BLaER1 (cell line): Measurements from ENCODE around the gene GARIN5A.

ENCODE experiments used
- H3K27ac ChIP-seq: shearing (Covaris generic); formaldehyde crosslinking; 2 replicates; pipeline ENCODE4 v1.8.1; 2022
- H3K27me3 ChIP-seq: shearing (Covaris generic); formaldehyde crosslinking; 2 replicates; pipeline ENCODE4 v1.8.1; 2022
- H3K36me3 ChIP-seq: shearing (Covaris generic); formaldehyde crosslinking; 2 replicates; pipeline ENCODE4 v1.8.1; 2022
- H3K4me1 ChIP-seq: shearing (Covaris generic); formaldehyde crosslinking; 2 replicates; pipeline ENCODE4 v1.8.1; 2022
- H3K4me2 ChIP-seq: shearing (Covaris generic); formaldehyde crosslinking; 2 replicates; pipeline ENCODE4 v1.8.1; 2022
- H3K4me3 ChIP-seq: shearing (Covaris generic); formaldehyde crosslinking; 2 replicates; pipeline ENCODE4 v1.8.1; 2022
- H3K9ac ChIP-seq: shearing (Covaris generic); formaldehyde crosslinking; 2 replicates; pipeline ENCODE4 v1.8.1; 2022
- H3K9me3 ChIP-seq: shearing (Covaris generic); formaldehyde crosslinking; 2 replicates; pipeline ENCODE4 v1.8.1; 2022
- H4K20me1 ChIP-seq: shearing (Covaris generic); formaldehyde crosslinking; 2 replicates; pipeline ENCODE4 v1.8.1; 2022
- Cebpa-rat ChIP-seq: shearing (Covaris generic); IDR thresholded peaks from 2 replicates; pipeline ENCODE4 v1.8.1; 2022

The GARIN5A gene

DNA sequence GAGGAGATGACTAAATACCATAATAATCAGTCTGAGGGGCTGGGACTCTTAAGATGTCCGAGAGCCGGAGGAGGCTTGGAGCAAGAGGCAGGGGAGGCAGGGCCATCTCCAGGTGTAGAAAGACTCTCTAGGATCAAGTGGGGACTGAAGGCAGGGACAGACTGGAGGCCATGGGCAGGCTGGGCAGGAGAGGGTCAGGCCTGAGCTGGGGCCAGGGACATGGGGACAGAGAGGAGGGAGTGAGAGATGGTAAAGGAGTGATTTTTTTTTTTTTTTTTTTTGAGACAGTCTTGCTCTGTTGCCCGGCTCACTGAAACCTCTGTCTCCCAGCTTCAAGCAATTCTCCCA lies 32.2 kb upstream of the GARIN5A start:
- no peaks in the 10 kb centered on the region for H3K27me3 ChIP-seq
- peak overlapping the region; percentile 64; the same call in 1 of the 2 replicates for H3K9ac ChIP-seq
- no peaks in the 10 kb centered on the region for H3K36me3 ChIP-seq
- peak overlapping the region; percentile 88 for H3K4me2 ChIP-seq
- H3K9me3 ChIP-seq: no peaks in the 10 kb centered on the region
- H4K20me1 ChIP-seq: no peaks in the 10 kb centered on the region
- H3K4me1 ChIP-seq: peaks cover 60% of the 10 kb centered on the region
- TF ChIP-seq Cebpa-rat: no peak
- H3K4me3 ChIP-seq: no peak overlapping the region
- peak overlapping the region; percentile 75 for H3K27ac ChIP-seq

DNA sequence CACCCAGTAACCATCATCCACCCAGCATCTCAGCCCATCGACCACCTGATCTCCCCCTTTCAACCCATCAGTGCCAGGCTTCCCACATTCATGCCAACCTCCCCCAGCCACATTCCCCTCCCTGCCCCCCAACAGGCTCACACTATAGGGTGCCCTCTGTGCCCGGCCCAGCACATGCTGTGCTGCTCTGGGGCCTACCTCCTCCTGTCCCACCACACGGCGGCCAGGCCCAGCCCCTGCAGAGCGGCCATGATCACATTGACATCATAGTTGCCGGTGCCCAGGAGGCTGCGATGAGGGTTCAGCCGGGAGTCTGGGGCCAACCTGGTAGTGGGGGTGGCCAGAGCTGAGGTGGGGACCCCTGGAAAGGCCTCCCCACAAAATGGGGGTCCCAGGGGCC lies 30.7 kb upstream of the GARIN5A start:
- no peaks in the 10 kb centered on the region for H3K27me3 ChIP-seq
- H3K4me1 ChIP-seq: peaks cover 45% of the 10 kb centered on the region
- H4K20me1 ChIP-seq: no peaks in the 10 kb centered on the region
- H3K9ac ChIP-seq: no peak overlapping the region
- H3K4me3 ChIP-seq: no peak overlapping the region
- peak overlapping the region; percentile 75 for H3K27ac ChIP-seq
- peak overlapping the region; percentile 88; the same call in 1 of the 2 replicates for H3K4me2 ChIP-seq
- H3K36me3 ChIP-seq: no peaks in the 10 kb centered on the region
- TF ChIP-seq Cebpa-rat: no peak
- H3K9me3 ChIP-seq: no peaks in the 10 kb centered on the region

DNA sequence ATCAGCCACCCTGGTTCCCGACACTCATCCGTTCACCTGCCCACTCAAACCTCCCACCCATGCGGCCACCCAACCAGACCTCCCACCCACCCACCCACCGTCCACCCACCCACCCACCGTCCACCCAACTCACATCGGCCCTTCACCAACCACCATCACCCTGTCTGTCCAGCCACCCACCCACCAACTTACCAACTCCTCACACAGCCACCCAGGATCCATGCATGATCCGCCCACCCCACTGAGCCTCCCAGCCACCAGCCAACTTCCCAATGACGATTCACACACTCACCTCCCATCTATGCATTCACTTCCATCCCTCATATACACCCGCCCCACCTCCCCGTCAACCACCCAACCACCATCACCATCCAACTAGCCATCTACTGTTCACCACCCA lies 30.1 kb upstream of the GARIN5A start:
- H3K27me3 ChIP-seq: no peaks in the 10 kb centered on the region
- no peak overlapping the region for H3K27ac ChIP-seq
- H3K4me3 ChIP-seq: no peak overlapping the region
- H3K4me2 ChIP-seq: no peak overlapping the region
- H3K4me1 ChIP-seq: peaks cover 41% of the 10 kb centered on the region
- H3K9me3 ChIP-seq: no peaks in the 10 kb centered on the region
- TF ChIP-seq Cebpa-rat: no peak
- H3K9ac ChIP-seq: no peak overlapping the region
- H3K36me3 ChIP-seq: no peaks in the 10 kb centered on the region
- H4K20me1 ChIP-seq: no peaks in the 10 kb centered on the region

DNA sequence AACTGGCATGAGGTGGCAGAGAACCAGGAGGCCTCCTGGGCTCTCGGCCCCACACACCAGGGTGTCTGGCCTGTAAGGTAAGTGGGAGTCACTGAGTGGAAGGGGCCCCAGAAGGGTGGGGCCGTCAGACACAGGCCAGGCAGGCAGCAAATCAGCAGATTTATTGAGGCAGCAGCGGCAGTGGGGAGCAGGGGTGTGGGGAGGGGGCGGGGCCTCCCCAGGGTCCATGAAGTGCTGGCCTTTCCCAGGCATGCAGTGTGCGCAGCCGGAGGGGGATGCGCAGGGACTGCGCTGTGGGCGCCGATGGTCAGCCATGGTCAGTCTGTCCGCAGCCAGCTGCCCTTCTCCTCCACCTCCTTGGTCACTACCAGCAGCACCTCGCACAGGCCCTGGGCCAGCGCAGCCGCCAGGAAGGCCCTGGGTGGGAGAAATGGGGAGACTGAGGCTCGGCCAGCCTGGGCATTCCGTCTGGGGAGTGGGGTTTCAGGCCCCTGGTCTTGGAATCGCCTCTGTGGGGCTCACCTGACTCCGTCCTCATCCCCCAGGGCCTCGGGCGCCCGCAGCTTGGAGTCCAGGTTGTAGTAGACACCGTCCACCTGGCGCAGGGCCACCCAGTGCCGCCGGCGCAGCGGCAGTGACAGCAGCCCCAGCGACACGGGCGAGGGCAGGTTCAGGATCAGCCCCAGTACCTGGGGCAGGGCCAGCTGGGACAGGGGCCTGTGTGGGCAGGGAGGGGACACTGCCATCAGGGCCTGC lies 29.4 kb upstream of the GARIN5A start:
- no peak for TF ChIP-seq Cebpa-rat
- no peaks in the 10 kb centered on the region for H4K20me1 ChIP-seq
- H3K27ac ChIP-seq: no peak overlapping the region
- H3K36me3 ChIP-seq: no peaks in the 10 kb centered on the region
- no peaks in the 10 kb centered on the region for H3K9me3 ChIP-seq
- peaks cover 46% of the 10 kb centered on the region for H3K4me1 ChIP-seq
- no peak overlapping the region for H3K4me3 ChIP-seq
- H3K27me3 ChIP-seq: no peaks in the 10 kb centered on the region
- H3K9ac ChIP-seq: no peak overlapping the region
- H3K4me2 ChIP-seq: no peak overlapping the region

DNA sequence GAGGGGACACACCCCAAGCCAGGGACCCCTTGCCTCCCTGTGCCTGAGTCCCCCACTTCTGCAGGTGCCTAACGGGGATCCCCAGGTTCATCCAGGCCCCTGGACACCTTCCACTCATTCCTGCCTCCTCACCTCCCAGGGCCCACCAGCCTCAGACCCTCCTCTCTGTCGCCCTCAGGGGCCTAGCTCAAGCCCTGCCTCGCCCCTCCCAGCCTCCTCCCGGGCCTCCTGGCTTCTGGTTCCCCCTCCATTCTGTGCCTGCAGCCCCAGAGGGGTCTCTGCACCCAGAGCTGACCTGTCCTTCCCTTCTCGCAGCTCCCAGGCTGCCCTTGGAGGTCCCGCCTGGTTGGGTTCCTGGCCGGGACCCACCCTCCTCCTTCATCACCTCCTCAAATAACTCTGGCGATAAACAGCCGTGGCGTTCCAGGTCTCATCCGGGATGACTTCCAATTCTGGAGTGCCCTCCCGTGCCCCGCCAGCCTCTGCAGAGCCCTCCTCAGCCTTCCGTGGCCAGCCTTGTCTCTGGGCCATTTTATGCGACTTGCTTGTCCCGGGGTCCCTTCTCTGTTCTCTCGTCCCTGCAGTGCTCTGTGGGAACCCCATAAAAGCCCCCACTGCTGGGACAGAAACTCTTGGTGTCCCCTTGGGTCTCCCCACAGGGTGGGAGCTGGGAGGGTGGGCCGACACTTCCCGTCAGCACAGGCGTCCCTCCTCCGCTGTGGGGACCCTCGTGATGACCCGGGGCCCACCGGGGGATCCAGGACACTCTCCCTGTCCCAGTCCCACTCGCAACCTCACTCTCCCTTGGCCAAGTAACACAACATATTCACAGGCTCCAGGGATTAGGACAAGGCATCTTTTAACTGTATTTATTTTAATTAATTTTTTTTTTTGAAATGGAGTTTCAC lies 25.2 kb upstream of the GARIN5A start:
- TF ChIP-seq Cebpa-rat: no peak

DNA sequence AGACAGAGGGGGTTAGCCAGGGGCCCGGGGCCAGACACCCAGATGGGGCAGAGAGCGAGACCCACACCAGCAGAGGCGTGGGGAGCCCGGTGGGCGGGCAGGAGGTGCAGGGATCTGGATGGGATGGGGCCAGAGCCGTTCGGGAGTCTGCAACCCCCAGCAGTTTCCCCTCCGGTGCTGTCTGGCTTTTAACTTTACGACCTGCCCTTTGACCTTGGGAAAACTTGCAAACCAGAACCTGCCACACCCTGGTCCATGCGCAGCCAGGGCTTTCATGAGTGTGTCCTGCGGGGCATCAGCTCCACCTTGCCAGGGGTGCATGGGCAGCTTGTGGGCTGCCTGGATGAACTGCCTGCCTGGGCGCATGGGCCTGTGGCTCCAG lies 24.5 kb upstream of the GARIN5A start:
- Histone ChIP-seq H3K36me3 (no peaks in the 10 kb centered on the region), H4K20me1 (no peaks in the 10 kb centered on the region), H3K27me3 (no peaks in the 10 kb centered on the region), H3K27ac (peak overlapping the region; percentile 60; the same call in 1 of the 2 replicates), H3K4me1 (peaks cover 29% of the 10 kb centered on the region), H3K4me2 (peak overlapping the region; percentile 91), H3K9ac (peak overlapping the region; percentile 53; the same call in 1 of the 2 replicates), H3K4me3 (no peak overlapping the region), H3K9me3 (no peaks in the 10 kb centered on the region)
- TF ChIP-seq Cebpa-rat: no peak

More for the DNA sequence above, 25.2 kb upstream of the GARIN5A start:
- Histone ChIP-seq H4K20me1 (no peaks in the 10 kb centered on the region), H3K4me3 (no peak overlapping the region), H3K4me2 (peak overlapping the region; percentile 91), H3K9me3 (no peaks in the 10 kb centered on the region), H3K9ac (peak overlapping the region; percentile 53; the same call in 1 of the 2 replicates), H3K36me3 (no peaks in the 10 kb centered on the region), H3K4me1 (peaks cover 29% of the 10 kb centered on the region), H3K27me3 (no peaks in the 10 kb centered on the region), H3K27ac (peak overlapping the region; percentile 60; the same call in 1 of the 2 replicates)

DNA sequence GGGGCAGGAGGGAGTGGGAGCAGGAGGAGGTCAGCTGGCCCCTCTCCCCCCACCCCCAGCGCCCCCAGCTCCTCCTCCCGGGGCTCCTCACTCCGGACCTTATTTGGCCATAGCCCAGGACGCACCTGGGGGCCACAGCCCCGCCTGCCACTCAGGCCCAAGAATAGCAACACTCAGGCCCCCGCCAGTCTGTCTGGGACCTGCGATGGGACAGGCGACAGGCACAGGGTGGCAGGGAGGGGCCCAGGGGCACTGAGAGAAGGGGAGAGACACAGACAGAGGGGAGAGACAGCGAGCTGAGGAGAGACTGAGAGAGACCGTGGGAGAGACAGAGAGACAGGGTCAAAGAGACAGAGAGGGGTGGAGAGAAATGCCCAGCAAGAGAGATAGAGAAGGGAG lies 24.1 kb upstream of the GARIN5A start:
- Histone ChIP-seq H3K9ac (peak overlapping the region; percentile 53; the same call in 1 of the 2 replicates), H3K4me2 (peak overlapping the region; percentile 91)

DNA sequence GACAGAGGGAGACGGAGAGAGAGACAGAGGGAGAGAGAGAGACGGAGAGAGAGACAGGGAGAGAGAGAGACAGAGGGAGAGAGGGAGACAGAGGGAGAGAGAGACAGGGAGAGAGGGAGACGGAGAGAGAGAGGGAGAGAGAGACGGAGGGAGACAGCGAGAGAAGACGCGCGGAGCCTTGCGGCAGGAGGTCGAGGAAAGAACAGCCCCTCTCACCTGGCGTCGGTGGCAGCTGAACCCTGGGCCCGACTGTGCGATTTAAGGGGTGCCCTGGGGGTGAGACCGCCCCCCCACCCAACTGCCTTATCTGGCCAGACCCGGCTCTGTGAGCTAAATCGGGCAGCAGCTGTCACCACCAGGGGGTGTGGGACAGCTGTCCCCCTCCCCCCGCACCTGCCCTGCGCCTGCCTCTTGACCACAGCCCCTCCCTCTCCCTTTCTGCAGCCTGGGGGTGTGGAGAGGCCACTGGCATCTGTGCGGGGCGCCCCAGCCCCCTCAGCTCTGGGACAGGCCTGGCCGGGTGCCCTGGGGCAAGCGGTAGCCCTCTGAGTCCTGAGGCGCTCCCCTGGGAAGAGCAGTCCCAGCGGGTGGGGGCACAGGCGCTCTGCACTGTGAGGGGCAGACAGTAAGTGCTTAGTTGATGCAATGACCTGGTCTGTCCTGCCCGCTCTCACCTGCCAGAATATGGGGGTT lies 23.6 kb upstream of the GARIN5A start:
- Histone ChIP-seq H4K20me1 (no peaks in the 10 kb centered on the region), H3K4me3 (no peak overlapping the region), H3K4me2 (peak overlapping the region; percentile 91), H3K9ac (0 out of 2 replicates have a peak overlapping the region, but pooled peaks have one; percentile 29), H3K9me3 (no peaks in the 10 kb centered on the region), H3K27ac (peak overlapping the region; percentile 53), H3K27me3 (no peaks in the 10 kb centered on the region), H3K4me1 (peaks cover 29% of the 10 kb centered on the region), H3K36me3 (no peaks in the 10 kb centered on the region)
- TF ChIP-seq Cebpa-rat: no peak

More for the DNA sequence above, 24.1 kb upstream of the GARIN5A start:
- Histone ChIP-seq H3K4me1 (peaks cover 29% of the 10 kb centered on the region), H3K36me3 (no peaks in the 10 kb centered on the region), H3K27me3 (no peaks in the 10 kb centered on the region), H4K20me1 (no peaks in the 10 kb centered on the region), H3K4me3 (no peak overlapping the region), H3K27ac (peak overlapping the region; percentile 60; the same call in 1 of the 2 replicates), H3K9me3 (no peaks in the 10 kb centered on the region)
- no peak for TF ChIP-seq Cebpa-rat

DNA sequence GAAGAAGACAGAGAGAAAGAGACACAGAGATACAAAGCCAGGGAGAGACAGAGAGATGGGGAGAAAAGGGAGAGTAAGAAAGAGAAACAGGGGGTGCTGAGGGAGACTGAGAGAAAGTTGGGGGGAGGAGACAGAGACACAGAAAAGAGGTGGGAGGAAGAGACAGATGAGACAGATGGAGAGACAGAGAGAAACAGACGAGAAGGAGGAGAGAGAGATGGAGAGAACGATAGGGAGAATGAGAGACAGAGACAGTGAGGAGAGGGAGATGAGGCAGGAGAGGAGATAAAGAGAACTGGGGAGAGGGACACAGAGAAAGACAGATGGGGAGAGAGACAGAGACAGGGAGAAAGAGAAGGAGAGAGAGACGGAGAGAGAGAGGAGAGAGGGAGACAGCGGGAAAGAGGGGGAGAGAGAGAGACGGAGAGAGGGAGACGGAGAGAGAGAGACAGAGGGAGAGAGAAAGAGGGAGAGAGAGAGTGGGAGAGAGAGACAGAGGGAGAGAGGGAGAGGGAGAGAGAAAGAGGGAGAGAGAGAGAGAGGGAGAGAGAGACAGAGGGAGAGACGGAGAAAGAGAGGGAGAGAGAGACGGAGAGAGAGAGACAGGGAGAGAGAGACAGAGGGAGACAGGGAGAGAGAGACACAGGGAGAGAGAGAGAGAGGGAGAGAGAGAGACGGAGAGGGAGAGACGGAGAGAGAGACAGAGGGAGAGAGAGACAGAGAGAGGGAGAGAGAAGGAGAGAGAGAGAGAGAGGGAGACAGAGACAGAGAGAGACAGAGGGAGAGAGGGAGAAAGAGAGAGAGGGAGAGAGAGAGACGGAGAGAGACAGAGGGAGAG lies 21.8 kb upstream of the GARIN5A start:
- Histone ChIP-seq H3K27me3 (peaks cover 3% of the 10 kb centered on the region; the same call in 1 of the 2 replicates), H3K4me1 (peaks cover 29% of the 10 kb centered on the region), H3K9ac (no peak overlapping the region), H3K4me3 (no peak overlapping the region), H3K4me2 (no peak overlapping the region), H3K36me3 (no peaks in the 10 kb centered on the region), H3K27ac (no peak overlapping the region), H3K9me3 (no peaks in the 10 kb centered on the region), H4K20me1 (no peaks in the 10 kb centered on the region)
- no peak for TF ChIP-seq Cebpa-rat
